Neural cell (in vitro differentiated cells): ENCODE data around the gene TYMP. TPM values are rescaled to one million over a fixed set of nuclear protein-coding genes. Genes with fewer than 3 reads are reported as not detected.

Experiments used
- H2AFZ ChIP-seq: fragments of 200-600, 300-800 bp; sonication (generic), shearing (Covaris generic); 2 replicates; pipeline ENCODE4 v1.6.0; 2014; ENCODE audit warnings: low read depth, mild to moderate bottlenecking, antibody characterized with exemption, low read length, moderate library complexity
- H3F3A ChIP-seq: fragments of 200-600 bp; shearing (Covaris generic); 2 replicates; pipeline ENCODE4 v1.6.1; 2016; ENCODE audit warnings: mild to moderate bottlenecking, moderate library complexity, mixed read lengths, antibody characterized with exemption, low read length; ENCODE audit not compliant: insufficient read depth, poor library complexity, severe bottlenecking
- H3K27ac ChIP-seq: fragments of 200-600, 300-800 bp; sonication (generic), shearing (Covaris generic); 2 replicates; pipeline ENCODE4 v1.5.1; 2014; ENCODE audit warnings: mild to moderate bottlenecking, low read length, moderate library complexity
- H3K27me3 ChIP-seq: fragments of 300-800, 200-600 bp; sonication (generic), shearing (Covaris generic); 2 replicates; pipeline ENCODE4 v1.6.0; 2014; ENCODE audit warnings: mild to moderate bottlenecking, low read depth, low read length, moderate library complexity; ENCODE audit not compliant: insufficient read depth
- H3K36me3 ChIP-seq: fragments of 300-800, 200-600 bp; sonication (generic), shearing (Covaris generic); 2 replicates; pipeline ENCODE4 v1.5.1; 2014; ENCODE audit warnings: mild to moderate bottlenecking, antibody characterized with exemption, low read length, moderate library complexity; ENCODE audit not compliant: insufficient read depth
- H3K4me2 ChIP-seq: fragments of 300-800, 200-600 bp; sonication (generic), shearing (Covaris generic); 2 replicates; pipeline ENCODE4 v1.6.0; 2014; ENCODE audit warnings: mild to moderate bottlenecking, low read length
- H3K4me3 ChIP-seq: fragments of 300-800, 200-600 bp; sonication (generic), shearing (Covaris generic); 2 replicates; pipeline ENCODE4 v1.5.1; 2014; ENCODE audit warnings: mild to moderate bottlenecking, low read length, moderate library complexity
- H3K79me2 ChIP-seq: fragments of 200-600 bp; shearing (Covaris generic); replicated peaks from 2 replicates; pipeline ENCODE4 v1.6.0; 2014; ENCODE audit warnings: mild to moderate bottlenecking, low read length, moderate library complexity; ENCODE audit not compliant: insufficient read depth
- H3K9ac ChIP-seq: fragments of 300-800, 200-600 bp; sonication (generic), shearing (Covaris generic); 2 replicates; pipeline ENCODE4 v1.6.1; 2016; ENCODE audit warnings: mild to moderate bottlenecking, low read length, mixed read lengths
- H3K9me2 ChIP-seq: fragments of 200-600 bp; shearing (Covaris generic); 2 replicates; pipeline ENCODE4 v1.6.1; 2016; ENCODE audit warnings: mild to moderate bottlenecking, low read length, mixed read lengths; ENCODE audit not compliant: insufficient read depth
- H3K9me3 ChIP-seq: fragments of 200-600, 300-800 bp; sonication (generic), shearing (Covaris generic); 2 replicates; pipeline ENCODE4 v1.6.1; 2016; ENCODE audit warnings: mild to moderate bottlenecking, mixed run types, low read length, moderate library complexity, mixed read lengths
- H4K20me1 ChIP-seq: fragments of 200-600 bp; shearing (Covaris generic); 2 replicates; pipeline ENCODE4 v1.6.1; 2016; ENCODE audit warnings: mild to moderate bottlenecking, mixed run types; ENCODE audit not compliant: insufficient read depth
- EP300 ChIP-seq: fragments of 450-650 bp; conservative IDR thresholded peaks from 2 replicates; pipeline ENCODE4 v1.6.1; 2014; ENCODE audit warnings: antibody characterized with exemption, mild to moderate bottlenecking, moderate library complexity; ENCODE audit not compliant: poor library complexity, severe bottlenecking
- EZH2 ChIP-seq: fragments of 200-600, 300-800 bp; shearing (Covaris generic), sonication (generic); IDR thresholded peaks from 2 replicates; pipeline ENCODE4 v1.6.1; 2014; ENCODE audit warnings: antibody characterized with exemption, low read length, borderline replicate concordance, mild to moderate bottlenecking; ENCODE audit not compliant: insufficient read depth, poor library complexity, severe bottlenecking
- MXI1 ChIP-seq: fragments of 450-650 bp; conservative IDR thresholded peaks from 2 replicates; pipeline ENCODE4 v1.6.1; 2014; ENCODE audit warnings: antibody characterized with exemption, mild to moderate bottlenecking; ENCODE audit not compliant: poor library complexity, severe bottlenecking
- POLR2AphosphoS5 ChIP-seq: IDR thresholded peaks from 2 replicates; pipeline ENCODE4 v1.6.1; 2012
- RAD21 ChIP-seq: fragments of 450-650 bp; conservative IDR thresholded peaks from 2 replicates; pipeline ENCODE4 v1.6.1; 2014; ENCODE audit warnings: antibody characterized with exemption, mild to moderate bottlenecking, moderate library complexity
- SMC3 ChIP-seq: fragments of 450-650 bp; conservative IDR thresholded peaks from 2 replicates; pipeline ENCODE4 v1.6.1; 2014; ENCODE audit warnings: antibody characterized with exemption, mild to moderate bottlenecking, moderate library complexity; ENCODE audit not compliant: poor library complexity
- TAF1 ChIP-seq: IDR thresholded peaks from 2 replicates; pipeline ENCODE4 v1.6.1; 2012; ENCODE audit warnings: low read depth
- polyA plus RNA-seq: library from polyadenylated mRNA; depleted of rRNA; stranded (reverse); fragments of >200 nt; gene quantifications from 2 replicates; pipeline ENCODE4 v1.2.3, GENCODE V29; 2014
- TF ChIP-seq, protein P1 (sequence below): IDR thresholded peaks from 2 replicates; pipeline ENCODE4 v1.6.1; 2012; ENCODE audit warnings: borderline replicate concordance
- TF ChIP-seq, protein P2 (sequence below): fragments of 450-650 bp; IDR thresholded peaks from 2 replicates; pipeline ENCODE4 v1.5.1; 2014; ENCODE audit warnings: antibody characterized with exemption, mild to moderate bottlenecking, moderate library complexity; ENCODE audit not compliant: poor library complexity, severe bottlenecking

TYMP gene
- polyA plus RNA-seq, 1 donor from 2014 or later, result 0.87 TPM

DNA sequence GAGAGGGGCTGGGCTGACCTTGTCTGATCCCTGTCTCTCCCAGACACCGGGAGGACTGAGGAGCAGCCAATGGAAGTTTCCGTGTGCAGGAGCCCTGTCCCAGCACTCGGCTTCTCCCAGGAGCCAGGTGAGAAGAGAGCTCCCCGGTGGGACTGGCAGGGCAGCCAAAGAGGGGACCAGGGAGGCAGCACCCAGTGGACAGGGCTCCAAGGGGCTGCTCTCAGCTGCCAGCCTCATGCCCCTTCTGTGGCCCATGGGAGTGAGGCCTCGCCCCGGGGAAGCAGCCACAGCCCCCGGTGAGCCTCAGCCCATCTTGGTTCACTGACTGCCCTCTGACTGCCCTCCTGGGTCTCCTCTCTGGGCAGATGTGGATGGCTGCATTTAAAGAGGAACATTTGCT lies 11.2 kb downstream of the TYMP start:
- Histone ChIP-seq H3K4me2 (no peak overlapping the region), H2AFZ (no peak overlapping the region), H3K36me3 (no peaks in the 10 kb centered on the region), H3F3A (no peaks in the 10 kb centered on the region), H3K27ac (no peak overlapping the region), H3K27me3 (no peaks in the 10 kb centered on the region), H3K9me3 (no peaks in the 10 kb centered on the region), H3K4me3 (no peak overlapping the region), H4K20me1 (no peaks in the 10 kb centered on the region), H3K79me2 (no peaks in the 10 kb centered on the region), H3K9ac (no peak overlapping the region), H3K9me2 (no peaks in the 10 kb centered on the region)
- TF ChIP-seq RAD21, result no peak
- no peak for TF ChIP-seq SMC3
- TF ChIP-seq EZH2, result no peak
- no peak for TF ChIP-seq MXI1
- TF ChIP-seq EP300, result no peak
- no peak for TF ChIP-seq POLR2AphosphoS5
- TF ChIP-seq, protein P1, sequence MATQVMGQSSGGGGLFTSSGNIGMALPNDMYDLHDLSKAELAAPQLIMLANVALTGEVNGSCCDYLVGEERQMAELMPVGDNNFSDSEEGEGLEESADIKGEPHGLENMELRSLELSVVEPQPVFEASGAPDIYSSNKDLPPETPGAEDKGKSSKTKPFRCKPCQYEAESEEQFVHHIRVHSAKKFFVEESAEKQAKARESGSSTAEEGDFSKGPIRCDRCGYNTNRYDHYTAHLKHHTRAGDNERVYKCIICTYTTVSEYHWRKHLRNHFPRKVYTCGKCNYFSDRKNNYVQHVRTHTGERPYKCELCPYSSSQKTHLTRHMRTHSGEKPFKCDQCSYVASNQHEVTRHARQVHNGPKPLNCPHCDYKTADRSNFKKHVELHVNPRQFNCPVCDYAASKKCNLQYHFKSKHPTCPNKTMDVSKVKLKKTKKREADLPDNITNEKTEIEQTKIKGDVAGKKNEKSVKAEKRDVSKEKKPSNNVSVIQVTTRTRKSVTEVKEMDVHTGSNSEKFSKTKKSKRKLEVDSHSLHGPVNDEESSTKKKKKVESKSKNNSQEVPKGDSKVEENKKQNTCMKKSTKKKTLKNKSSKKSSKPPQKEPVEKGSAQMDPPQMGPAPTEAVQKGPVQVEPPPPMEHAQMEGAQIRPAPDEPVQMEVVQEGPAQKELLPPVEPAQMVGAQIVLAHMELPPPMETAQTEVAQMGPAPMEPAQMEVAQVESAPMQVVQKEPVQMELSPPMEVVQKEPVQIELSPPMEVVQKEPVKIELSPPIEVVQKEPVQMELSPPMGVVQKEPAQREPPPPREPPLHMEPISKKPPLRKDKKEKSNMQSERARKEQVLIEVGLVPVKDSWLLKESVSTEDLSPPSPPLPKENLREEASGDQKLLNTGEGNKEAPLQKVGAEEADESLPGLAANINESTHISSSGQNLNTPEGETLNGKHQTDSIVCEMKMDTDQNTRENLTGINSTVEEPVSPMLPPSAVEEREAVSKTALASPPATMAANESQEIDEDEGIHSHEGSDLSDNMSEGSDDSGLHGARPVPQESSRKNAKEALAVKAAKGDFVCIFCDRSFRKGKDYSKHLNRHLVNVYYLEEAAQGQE, result no peak
- no peak for TF ChIP-seq TAF1
- TF ChIP-seq, protein P2, sequence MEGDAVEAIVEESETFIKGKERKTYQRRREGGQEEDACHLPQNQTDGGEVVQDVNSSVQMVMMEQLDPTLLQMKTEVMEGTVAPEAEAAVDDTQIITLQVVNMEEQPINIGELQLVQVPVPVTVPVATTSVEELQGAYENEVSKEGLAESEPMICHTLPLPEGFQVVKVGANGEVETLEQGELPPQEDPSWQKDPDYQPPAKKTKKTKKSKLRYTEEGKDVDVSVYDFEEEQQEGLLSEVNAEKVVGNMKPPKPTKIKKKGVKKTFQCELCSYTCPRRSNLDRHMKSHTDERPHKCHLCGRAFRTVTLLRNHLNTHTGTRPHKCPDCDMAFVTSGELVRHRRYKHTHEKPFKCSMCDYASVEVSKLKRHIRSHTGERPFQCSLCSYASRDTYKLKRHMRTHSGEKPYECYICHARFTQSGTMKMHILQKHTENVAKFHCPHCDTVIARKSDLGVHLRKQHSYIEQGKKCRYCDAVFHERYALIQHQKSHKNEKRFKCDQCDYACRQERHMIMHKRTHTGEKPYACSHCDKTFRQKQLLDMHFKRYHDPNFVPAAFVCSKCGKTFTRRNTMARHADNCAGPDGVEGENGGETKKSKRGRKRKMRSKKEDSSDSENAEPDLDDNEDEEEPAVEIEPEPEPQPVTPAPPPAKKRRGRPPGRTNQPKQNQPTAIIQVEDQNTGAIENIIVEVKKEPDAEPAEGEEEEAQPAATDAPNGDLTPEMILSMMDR, result no peak

DNA sequence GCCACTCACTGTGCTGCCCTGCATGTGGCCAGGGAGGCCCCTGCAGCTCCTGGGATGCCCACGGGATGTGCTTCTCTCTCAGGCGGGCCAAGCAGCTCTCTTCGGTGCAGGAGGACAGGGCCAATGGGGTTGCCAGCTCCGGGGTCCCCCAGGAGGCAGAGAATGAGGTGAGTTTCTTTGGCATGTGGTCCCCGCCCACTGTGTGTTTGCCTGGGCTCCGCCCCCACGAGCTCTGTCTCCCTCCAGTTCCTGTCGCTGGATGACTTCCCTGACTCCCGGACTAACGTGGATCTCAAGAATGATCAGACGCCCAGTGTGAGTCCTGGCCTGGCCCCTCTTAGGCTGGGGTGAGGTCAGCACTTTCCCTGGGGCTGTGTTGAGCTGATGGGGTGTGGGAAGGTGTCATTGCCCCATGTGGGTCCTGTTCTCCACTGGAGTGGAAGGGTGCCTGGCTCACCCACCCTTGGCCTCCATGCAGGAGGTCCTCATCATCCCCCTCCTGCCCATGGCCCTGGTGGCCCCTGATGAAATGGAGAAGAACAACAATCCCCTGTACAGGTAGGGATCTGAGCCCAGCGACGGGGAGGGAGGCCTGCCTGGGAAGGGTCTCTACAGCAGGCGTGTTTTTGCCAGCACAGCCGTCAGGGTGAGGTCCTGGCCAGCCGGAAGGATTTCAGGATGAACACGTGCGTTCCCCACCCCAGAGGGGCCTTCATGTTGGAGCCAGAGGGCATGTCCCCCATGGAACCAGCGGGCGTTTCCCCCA lies 12.1 kb downstream of the TYMP start:
- Histone ChIP-seq H2AFZ (no peak overlapping the region), H3K9me3 (no peaks in the 10 kb centered on the region), H4K20me1 (no peaks in the 10 kb centered on the region), H3F3A (no peaks in the 10 kb centered on the region), H3K27ac (no peak overlapping the region), H3K27me3 (no peaks in the 10 kb centered on the region), H3K36me3 (no peaks in the 10 kb centered on the region), H3K79me2 (peaks cover 3% of the 10 kb centered on the region), H3K4me3 (no peak overlapping the region), H3K4me2 (no peak overlapping the region), H3K9ac (no peak overlapping the region), H3K9me2 (no peaks in the 10 kb centered on the region)
- TF ChIP-seq EP300 (no peak), EZH2 (no peak), TAF1 (no peak), SMC3 (no peak)

DNA sequence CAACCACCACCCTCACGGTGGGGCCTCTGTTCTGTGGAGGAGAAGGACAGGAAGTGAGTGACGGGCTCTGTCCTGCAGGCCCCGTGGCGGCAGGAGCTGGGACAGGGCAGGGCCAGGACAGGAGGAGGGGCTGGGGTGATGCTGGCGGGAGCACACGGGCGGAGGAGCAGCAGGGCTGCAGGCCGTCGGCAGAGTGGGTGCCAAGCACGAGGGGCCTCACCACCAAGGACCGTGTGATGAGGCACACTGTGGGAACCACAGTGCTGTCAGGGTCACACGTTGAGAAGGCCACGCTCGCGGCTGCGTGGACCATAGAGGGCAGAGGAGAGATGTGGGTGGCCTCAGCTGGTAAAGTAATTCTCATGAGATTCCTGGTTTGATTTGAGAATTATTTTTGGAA lies 12.9 kb downstream of the TYMP start:
- Histone ChIP-seq H3K4me3 (no peak overlapping the region), H3K79me2 (peaks cover 7% of the 10 kb centered on the region), H3K9ac (no peak overlapping the region), H3K27me3 (no peaks in the 10 kb centered on the region), H3K9me2 (no peaks in the 10 kb centered on the region), H3K27ac (no peak overlapping the region), H3K4me2 (no peak overlapping the region), H3F3A (no peaks in the 10 kb centered on the region), H2AFZ (no peak overlapping the region), H3K36me3 (no peaks in the 10 kb centered on the region), H3K9me3 (no peaks in the 10 kb centered on the region), H4K20me1 (no peaks in the 10 kb centered on the region)
- no peak for TF ChIP-seq MXI1
- TF ChIP-seq, protein P2, result no peak
- no peak for TF ChIP-seq SMC3
- TF ChIP-seq TAF1, result no peak
- TF ChIP-seq, protein P1, result no peak
- no peak for TF ChIP-seq POLR2AphosphoS5
- TF ChIP-seq EP300, result no peak
- no peak for TF ChIP-seq EZH2
- TF ChIP-seq RAD21, result no peak
